Activated B cell treated with CpG ODN at 0.5 μM for 24 hours (primary cell): ENCODE results near the gene NXNL2. TPM values are rescaled to one million over a fixed set of nuclear protein-coding genes. Genes with fewer than 3 reads are reported as not detected.

ENCODE experiments used
- ATAC-seq: fragments of 200-7000 bp; cut with Tn5 transposase; one replicate; pipeline ENCODE4 v1.10.0; 2021; ENCODE audit warnings: low read depth, mild to moderate bottlenecking, moderate library complexity
- CTCF ChIA-PET: fragments of 350-600 bp; sonication (Branson Sonifier 250); formaldehyde crosslinking; loops from one replicate; lab custom pipeline; 2021; ENCODE audit warnings: antibody characterized with exemption; lab: Charles Lee
- POLR2A ChIA-PET: fragments of 350-600 bp; sonication (Branson Sonifier 250); formaldehyde crosslinking; loops from one replicate; lab custom pipeline; 2021; ENCODE audit warnings: antibody characterized with exemption; lab: Charles Lee
- DNase-seq: peaks from one replicate; pipeline ENCODE4 v3.0.0; 2022
- H3K27ac Mint-ChIP-seq: one replicate; pipeline ENCODE4 v1.8.0; 2020; ENCODE audit warnings: mixed read lengths
- H3K27me3 Mint-ChIP-seq: one replicate; pipeline ENCODE4 v1.8.0; 2021; ENCODE audit warnings: mixed read lengths
- H3K36me3 Mint-ChIP-seq: one replicate; pipeline ENCODE4 v1.8.0; 2021; ENCODE audit warnings: low read depth, mixed read lengths
- H3K4me1 Mint-ChIP-seq: one replicate; pipeline ENCODE4 v1.8.0; 2021; ENCODE audit warnings: mixed read lengths
- H3K4me3 Mint-ChIP-seq: one replicate; pipeline ENCODE4 v1.8.0; 2020; ENCODE audit warnings: mild to moderate bottlenecking, mixed read lengths
- H3K9me3 Mint-ChIP-seq: one replicate; pipeline ENCODE4 v1.8.0; 2020; ENCODE audit warnings: mixed read lengths
- CTCF ChIP-seq: fragments of 200-600 bp; IDR thresholded peaks from one replicate; pipeline ENCODE4 v1.8.0; 2022; ENCODE audit warnings: antibody characterized with exemption, mild to moderate bottlenecking
- intact Hi-C: fragments of 100-400 bp; cut with micrococcal nuclease; formaldehyde crosslinking; loops from one replicate; pipeline ENCODE4 v1.15.1; 2024
- total RNA-seq: library from RNA; stranded (reverse); gene quantifications from 2 replicates; pipeline ENCODE4 v1.2.3, GENCODE V29; 2022

The NXNL2 gene
- total RNA-seq, 1 donor from 2014 or later = not detected

DNA sequence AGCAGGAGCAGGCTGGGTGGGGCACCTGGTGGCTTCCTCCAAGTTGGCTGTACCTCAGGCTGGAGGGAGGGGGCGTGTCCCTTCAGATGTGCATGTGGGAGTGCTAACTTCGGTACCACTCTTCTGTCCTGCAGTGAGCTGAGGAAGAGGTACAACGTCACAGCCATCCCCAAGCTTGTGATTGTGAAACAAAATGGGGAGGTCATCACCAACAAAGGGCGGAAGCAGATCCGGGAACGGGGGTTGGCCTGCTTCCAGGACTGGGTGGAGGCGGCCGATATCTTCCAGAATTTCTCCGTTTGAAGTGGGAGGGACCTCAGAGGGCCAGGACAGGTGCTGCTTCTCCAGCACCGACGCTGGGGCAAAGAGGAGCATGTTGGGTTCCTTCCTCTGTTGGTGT, 9.3 kb downstream of the NXNL2 start:
- POLR2A ChIA-PET = no interaction called here
- TF ChIP-seq CTCF = no peak
- ATAC-seq (no peak), DNase-seq (no peak)
- Mint-ChIP-seq H3K36me3 (no peaks in the 10 kb centered on the region), H3K27me3 (peaks cover 9% of the 10 kb centered on the region), H3K27ac (no peak overlapping the region), H3K4me1 (peaks cover 1% of the 10 kb centered on the region), H3K4me3 (no peak overlapping the region), H3K9me3 (peaks cover 4% of the 10 kb centered on the region)
- intact Hi-C loops = no loop called here
- CTCF ChIA-PET = no interaction called here

GRCh38 chr9:88551546-88552137, 16.7 kb downstream of the NXNL2 start:
- ATAC-seq = no peak
- intact Hi-C loops = no loop called here
- peaks cover 5% of the 10 kb centered on the region for H3K9me3 Mint-ChIP-seq
- H3K4me3 Mint-ChIP-seq = no peak overlapping the region
- DNase-seq = no peak
- ChIA-PET CTCF (no interaction called here), POLR2A (no interaction called here)
- TF ChIP-seq CTCF = no peak
- H3K36me3 Mint-ChIP-seq = no peaks in the 10 kb centered on the region
- no peaks in the 10 kb centered on the region for H3K4me1 Mint-ChIP-seq
- H3K27ac Mint-ChIP-seq = no peak overlapping the region
- H3K27me3 Mint-ChIP-seq = peaks cover 8% of the 10 kb centered on the region

- Mint-ChIP-seq H3K4me3 (no peak overlapping the region), H3K4me1 (no peaks in the 10 kb centered on the region), H3K27ac (no peak overlapping the region), H3K36me3 (no peaks in the 10 kb centered on the region), H3K9me3 (peaks cover 5% of the 10 kb centered on the region), H3K27me3 (peaks cover 5% of the 10 kb centered on the region)
- ChIA-PET CTCF (no interaction called here), POLR2A (no interaction called here)
- intact Hi-C loops = no loop called here
- no peak for ATAC-seq
- TF ChIP-seq CTCF = no peak
- no peak for DNase-seq
Measured at GRCh38 chr9:88553350-88553749, 18.4 kb downstream of the NXNL2 start.

DNA sequence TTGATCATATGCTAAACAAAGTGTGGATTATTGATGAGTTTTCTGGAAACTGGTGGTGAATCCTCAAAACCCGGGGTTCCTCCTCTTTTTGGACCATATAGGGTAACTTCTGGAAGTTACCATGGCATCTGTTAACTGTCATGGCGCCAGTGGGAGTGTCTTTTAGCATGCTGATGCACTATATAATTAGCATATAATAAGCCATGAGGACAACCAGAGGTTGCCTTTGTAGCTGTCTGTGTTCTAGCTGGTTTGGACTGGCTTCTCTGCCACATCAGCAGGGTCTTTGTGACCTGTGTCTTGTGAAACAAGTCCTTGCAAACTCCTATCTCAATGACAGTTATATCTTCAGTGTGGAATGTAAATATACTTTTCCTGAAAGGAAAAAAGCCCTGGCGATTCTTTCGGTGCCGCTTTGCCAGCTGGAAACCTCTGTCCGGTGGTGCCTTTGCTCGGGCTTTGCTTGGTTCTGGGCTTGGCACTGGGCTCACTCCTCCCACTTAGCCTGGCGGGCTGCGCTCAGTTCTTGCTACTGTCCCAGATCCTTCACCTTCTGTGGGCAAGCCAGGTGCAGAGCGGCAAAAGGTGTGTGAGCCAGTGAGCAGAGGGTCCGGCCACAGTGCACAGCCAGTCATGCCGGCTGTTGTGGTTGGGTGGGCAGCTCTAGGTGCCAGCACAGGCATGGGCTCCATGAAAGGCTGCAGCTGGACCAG, 20.4 kb downstream of the NXNL2 start:
- no peak for TF ChIP-seq CTCF
- no peak for ATAC-seq

GRCh38 chr9:88559661-88560060, 24.7 kb downstream of the NXNL2 start:
- intact Hi-C loops = no loop called here
- Mint-ChIP-seq H3K27ac (no peak overlapping the region), H3K9me3 (no peaks in the 10 kb centered on the region), H3K27me3 (peaks cover 2% of the 10 kb centered on the region), H3K4me1 (no peaks in the 10 kb centered on the region), H3K4me3 (no peak overlapping the region), H3K36me3 (no peaks in the 10 kb centered on the region)
- ATAC-seq = no peak
- no peak for DNase-seq
- POLR2A ChIA-PET = no interaction called here
- no peak for TF ChIP-seq CTCF
- CTCF ChIA-PET = no interaction called here

More for the DNA sequence above, 20.4 kb downstream of the NXNL2 start:
- intact Hi-C loops = no loop called here
- Mint-ChIP-seq H3K36me3 (no peaks in the 10 kb centered on the region), H3K27me3 (peaks cover 5% of the 10 kb centered on the region), H3K4me3 (no peak overlapping the region), H3K4me1 (no peaks in the 10 kb centered on the region), H3K27ac (no peak overlapping the region), H3K9me3 (no peaks in the 10 kb centered on the region)
- no peak for DNase-seq
- ChIA-PET POLR2A (no interaction called here), CTCF (no interaction called here)
